NCI-H2171 (cell line): ENCODE measurements around the gene PHAF1.

Source experiments
- DNase-seq: peaks from one replicate; lab custom pipeline; 2025; lab: John Stamatoyannopoulos, UW

Gene PHAF1

DNA sequence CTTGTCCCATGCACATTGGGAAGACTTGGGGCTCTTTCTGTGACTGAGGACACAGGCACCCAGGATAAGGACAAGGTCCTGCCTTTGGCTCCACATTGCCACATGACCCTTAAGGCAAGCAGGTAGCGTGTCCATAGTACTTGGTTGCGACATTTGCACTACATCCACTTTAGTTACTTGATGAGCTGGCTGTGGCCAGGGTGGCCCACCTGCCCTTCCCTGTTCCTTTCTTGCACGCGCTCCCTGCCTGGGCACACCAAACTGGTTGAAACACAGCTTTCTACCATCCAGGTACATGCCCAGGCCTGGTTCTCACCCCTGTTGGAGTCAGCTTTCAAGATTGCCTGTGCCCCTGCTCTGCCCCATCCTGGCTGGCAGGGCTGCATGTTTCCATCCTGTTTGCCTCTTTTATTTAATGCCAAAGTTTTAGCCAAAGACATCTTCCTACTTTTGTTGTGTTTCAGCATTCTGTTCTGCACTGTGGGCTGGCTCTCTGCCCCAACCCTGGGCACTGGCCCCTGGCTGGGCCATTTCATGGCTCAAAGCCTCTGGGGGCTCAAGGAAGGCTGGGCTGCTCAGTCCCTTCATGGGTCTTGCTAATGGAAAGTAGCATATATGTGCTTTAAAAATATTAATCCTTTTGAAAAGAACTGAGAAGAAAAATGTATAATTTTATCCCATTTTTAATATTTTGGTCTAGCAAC is 37.8 kb downstream of the PHAF1 start:
- DNase-seq = no peak

DNA sequence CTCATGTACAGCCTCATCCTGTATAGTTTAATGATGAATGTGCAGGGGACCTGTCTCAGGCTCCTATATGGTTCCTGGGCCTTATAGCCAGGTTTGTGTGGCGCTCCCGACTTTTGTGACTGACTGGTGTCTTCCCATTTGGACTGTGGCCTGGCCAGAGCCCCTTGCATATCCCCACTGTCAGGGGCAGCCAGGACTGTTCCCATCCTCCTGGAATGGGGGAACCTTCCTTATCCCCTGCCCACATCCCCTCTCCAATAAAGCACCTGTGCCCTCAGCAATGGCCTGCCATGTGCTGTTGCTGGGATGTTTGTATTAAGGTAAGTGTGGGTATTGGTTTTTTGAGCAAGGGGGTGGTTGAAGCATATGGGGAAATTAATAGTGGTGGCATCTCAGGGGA is 38.5 kb downstream of the PHAF1 start:
- no peak for DNase-seq

DNA sequence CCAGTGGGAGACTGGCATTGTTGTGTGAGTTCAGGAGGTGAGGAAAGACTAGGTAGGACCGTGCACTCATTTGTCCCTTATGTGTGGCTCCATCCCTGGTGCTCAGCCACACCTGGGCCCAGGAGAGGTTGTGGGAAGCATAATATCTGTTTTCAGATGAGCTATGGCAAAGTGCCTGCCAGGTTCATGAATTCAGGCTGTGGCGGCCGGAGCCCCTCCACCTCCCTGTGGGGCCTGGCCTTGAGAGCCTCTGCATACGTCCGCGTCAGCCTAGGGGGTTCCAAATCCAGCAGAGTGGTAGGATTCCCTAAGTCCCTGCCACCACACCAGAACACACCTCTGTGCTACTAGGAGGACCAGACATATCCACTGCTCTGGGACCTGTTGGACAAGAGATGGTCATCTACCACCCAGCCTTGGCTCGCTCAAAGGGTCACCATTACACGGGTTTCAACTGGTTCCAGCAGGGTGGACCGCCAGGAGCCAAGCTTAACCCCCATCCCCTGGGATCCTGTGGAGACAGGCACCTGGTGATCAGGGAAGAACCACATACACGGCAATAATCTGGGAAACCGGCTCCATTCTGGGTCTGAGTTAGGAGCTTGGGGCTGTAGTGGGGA is 39.0 kb downstream of the PHAF1 start:
- DNase-seq = no peak

DNA sequence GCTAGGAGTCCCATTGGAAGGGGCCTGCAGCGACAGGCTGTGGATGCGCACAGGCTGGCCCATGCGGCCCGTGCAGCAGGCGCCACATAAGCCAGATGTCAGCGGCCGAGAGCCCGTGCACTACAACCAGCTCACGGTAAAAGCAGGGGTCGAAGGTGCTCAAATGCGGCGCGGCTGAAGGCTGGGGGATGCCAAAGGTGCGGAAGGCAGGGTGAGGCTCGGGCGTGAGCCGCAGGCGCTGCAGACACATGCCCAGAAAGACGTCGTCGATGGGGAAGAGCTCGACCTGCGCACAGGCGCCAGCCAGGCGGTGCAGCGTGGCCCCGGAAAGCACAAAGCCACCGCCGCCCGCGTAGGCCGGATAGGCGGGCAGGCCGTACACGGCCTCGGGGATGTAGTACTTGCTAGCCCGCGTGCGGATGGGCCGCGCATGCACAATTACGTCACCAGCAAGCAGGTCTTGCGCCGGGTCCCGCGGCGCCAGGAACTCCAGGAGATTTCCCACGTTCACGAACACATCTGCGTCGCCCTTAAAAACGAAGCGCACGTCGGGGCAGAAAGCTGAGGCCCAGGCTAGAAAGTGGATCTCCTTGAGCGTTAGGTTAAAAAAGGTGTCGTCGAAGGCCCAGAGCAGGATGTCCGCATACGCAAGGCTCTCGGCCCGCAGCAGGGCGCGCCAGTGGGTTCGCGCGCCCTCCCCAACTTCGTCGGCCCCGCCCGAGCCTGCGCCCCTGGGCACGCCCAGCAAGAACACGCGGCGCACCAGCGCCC is 39.7 kb downstream of the PHAF1 start:
- no peak for DNase-seq

DNA sequence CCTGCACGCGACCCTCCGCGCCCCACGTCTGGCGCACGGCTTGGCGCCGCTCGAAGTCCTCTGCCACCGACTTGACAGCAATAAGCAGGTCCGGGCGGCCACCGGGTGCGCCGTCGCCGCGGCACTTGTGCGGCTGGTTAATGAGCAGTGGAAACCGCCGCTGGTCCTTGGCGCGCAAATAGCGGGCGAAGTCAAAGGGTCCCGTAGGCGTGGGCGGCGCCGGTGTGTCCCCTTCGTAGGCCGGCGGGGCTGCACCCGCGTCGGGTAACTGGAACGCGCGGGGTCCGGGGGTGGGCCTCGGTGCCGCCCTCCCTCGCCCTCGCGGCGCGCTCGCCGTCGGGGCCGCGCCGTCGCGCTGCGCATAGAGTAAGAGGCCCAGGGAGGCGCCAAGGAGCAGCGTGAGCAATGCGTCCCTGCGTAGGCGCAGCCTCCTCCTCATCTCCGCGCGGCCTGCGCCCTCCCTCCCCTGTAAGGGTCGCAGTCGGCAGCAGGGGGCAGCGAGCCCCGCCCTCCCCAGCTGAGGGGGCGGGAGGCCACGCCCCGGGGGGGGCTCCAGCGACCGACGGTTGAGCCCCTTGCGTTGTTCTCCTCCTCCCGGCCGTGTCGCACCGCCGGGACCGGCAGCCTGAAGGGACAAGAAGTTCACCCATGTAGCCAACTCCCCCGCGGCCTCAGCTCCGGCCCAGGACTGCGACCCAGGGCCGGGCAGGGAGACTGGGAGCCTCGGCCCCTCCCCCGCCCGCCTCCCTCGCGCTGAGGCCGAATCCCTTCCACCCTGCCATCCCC is 40.5 kb downstream of the PHAF1 start:
- DNase-seq = peak; percentile 61

DNA sequence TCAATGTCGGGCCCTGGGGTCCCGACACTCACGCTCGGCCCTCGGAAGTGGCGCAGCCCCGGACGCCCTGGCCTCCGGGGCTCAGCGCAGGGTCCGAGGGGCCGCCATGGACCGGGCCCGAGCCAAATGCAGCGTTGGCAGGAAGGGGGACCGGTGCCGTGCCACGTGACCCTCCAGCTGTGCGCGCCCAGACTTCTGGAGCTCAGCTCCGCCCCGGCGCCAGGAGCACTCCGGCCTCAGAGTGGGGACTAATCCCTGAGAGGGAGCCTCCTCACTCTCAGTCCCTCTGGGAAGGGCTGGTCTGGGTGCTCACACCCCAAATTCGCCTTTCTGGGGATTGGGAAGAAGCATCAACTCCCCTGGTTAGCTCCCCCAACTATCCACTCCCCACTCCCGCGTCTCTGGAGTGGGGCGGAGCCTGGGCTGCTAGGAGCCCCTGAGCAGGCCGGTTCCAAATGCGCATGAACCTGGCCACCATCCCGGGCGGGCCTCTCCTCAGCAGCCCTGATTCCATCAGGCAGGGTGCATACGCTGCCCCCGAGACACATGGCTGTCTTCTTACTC is 41.2 kb downstream of the PHAF1 start, which contains the start of gene B3GNT9:
TSS of gene B3GNT9 (minus strand) at position 166 of the 564 bp plus-strand sequence. CDS start 513 bp downstream, outside the sequence.
- peak; percentile 85 for DNase-seq

DNA sequence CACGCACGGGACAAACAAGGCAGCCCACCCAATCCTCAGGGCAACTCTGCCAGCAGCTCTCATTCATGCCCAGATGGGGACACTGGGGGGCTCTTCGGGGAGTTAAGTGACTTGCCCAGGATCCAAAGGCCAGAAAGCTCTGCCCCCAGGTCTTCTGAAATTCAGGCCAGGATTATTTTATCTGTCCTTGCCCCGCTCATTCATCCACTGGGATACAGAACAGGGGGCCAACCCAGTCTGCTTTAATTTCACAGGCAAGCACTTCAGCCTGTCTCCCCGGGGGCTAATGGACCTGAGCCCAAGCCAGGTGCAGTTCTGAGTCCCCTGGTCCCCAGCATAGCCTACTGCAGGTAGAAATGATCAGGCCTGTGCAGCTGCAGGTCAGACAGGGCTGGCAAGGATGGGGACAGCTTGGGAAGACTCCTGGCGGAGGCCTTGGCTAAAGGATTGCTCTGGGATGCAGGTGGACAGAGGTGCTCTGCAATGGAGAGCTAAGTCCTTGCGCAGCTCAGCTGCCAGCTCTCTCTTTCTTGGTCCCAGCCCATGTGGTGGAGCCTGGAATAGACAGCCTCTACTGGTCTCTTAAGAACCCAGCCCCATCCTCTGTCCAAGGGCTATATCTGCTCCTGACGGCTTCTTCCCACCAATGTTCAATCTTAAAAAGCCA is 41.8 kb downstream of the PHAF1 start:
- DNase-seq = no peak

DNA sequence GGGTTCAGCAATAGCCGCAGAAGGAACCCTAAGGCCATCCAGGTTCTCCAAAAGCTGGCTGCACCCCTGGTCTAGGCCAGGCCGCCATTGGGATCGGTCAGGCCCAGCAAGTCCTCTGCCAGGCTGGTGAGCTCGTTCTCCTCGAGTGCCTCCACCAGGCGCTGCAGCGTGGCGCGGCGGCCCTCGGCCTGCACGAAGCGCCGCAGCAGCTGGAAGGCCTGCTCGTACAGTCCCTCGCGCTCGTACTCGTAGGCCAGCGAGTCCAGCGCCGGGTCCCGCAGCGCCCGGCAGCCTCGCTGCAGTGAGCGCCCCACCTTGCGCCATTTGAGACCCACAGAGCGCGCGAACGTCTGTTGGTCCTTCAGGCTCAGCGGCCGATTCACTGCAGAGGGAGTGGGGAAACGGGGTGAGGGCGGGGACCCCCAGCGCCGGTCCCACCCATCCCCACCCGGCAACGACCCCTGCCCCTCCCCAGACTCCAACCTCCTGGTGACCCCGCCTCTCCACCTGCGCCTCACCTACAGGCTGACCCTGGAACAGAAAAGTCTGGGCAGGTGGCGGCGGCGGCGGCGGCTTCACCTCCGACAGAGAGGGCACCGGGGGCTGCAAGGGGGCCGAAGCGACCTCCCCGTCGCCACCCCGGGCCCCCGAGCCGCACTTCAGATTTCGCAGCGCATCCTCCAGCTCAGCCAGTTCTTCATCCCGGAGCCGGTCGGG is 45.0 kb downstream of the PHAF1 start:
- no peak for DNase-seq

DNA sequence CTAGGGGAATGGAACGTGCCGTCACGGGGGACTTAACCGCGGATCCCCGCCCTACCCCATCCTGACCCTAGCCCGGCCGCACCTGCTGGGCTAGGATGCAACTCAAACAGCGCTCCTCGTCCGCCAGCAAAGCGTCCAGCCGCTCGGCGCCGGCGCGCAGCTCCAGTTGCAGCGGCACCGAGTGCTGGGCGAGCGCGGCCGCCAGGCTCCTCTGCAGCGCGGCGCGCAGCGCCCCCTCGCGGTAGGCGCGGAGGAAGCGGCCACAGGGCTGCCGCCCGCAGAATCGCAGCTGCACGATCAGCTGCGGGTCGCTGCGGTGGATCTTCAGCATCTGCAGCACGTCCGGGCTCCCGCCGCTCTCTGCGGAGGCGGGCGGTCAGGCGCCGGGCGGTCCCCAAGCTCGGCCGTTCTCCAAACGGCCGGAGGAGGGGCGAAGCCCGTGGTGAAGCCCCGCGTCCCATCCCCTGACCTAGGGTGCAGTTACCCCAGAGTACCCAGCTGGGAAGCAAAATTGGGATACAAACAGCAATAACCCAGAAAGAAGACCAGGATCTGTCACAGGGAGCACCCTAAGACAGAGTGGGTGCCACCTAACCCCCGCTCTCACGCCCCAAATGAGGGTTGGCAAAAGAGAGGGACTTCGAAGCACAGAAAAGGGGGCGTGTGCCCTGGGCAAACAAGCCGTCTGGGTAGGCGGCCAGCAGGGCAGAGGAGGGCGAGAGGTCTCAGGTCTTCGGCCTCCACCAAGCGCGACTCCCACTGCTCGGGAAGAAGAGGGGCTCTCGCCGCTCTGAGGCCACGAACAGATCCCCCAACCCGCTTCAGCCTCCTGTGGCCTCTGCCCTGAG is 45.8 kb downstream of the PHAF1 start:
- DNase-seq = peak; percentile 63

DNA sequence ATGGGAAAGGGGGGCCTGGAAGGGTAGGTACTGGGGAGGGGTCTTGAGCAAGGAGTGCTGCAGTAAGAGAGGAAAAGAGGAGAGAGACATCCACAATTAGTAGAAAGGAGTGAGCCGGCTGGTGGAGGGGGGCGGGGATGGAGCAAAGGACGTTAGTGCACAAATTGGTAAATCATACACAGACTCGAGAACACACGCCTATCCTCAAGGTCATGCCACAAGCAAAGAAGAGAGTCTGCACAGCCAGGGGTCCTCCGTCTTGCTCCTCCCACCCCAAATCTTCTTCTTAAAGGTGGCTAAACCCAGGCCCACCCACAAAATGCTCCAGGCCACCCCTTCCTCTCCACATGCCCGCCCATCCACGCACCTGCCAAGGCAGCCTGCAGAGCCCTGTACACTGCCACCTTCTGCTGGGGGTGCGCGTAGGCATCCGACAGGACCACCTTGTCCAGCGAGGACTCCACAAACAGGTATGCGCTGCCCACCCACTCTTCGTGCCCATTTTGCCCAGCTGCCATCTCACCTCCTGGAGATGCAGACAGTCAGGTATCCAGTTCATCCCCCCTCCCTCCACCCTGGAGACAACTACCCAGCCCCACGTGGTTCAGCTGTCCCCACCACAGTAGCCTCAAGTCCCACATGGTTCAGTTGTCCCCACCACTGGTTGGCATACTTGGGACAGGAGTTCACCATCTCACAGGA is 46.6 kb downstream of the PHAF1 start:
- DNase-seq = no peak

DNA sequence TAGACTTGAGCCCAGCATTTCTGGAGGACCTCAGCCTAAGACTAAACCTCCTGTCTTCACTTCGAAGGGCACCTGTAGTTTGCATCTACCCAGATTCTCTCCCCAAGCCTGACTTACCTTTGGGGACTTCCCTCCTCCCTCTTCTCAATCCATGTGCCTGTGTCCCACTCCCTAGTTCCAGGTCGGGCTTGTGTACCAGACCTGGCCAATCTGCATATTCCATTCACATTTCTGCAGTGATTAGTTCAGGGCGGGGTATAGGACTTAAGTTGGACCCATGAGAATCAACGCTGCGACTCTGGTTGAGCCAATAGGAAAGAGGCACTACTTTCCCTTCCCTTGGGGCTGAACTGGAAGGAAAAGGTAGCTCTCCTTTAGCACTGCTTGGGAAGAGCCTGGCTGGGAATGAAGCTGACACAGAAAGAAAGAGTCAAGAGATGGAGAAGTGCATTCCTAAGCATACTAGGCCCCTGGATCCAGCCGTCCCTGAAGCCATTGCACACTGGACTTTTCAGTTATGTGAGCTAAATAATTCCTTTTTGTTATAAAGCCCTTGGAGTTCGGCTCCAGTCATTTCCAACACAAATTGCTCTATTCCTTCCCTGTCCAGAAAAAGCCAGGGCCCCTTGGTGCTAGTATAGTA is 47.5 kb downstream of the PHAF1 start:
- DNase-seq = no peak

DNA sequence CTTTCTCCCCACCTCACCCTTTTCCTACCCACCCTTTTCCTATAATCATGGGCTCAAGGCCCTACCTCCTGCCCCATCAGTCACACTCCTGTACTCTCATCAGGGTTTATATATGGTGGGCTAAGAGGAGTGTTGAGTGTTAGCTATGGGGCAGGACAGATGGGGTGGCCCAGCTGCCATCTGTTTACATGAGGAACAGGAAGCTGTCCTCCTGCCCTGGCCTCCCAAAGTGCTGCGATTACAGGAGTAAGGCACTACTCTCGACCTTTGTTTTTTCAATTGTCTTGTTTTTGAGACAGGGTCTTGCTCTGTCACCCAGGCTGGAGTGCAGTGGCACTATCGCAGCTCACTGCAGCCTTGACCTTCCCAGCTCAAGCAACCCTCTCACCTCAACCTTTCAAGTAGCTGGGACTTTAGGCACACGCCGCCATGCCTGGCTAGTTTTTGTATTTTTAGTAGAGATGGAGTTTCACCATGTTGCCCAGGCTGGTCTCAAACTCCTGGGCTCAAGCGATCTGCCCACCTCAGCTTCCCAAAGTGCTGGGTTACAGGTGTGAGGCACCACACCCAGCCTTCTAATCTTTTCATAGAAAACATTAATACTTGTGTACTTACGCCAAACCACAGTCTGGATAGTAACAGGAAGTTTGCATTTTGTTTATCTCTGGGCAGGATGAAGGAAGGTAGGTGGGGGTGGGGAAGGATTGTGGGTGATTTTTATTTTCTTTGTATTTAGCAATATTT is 48.3 kb downstream of the PHAF1 start:
- no peak for DNase-seq

DNA sequence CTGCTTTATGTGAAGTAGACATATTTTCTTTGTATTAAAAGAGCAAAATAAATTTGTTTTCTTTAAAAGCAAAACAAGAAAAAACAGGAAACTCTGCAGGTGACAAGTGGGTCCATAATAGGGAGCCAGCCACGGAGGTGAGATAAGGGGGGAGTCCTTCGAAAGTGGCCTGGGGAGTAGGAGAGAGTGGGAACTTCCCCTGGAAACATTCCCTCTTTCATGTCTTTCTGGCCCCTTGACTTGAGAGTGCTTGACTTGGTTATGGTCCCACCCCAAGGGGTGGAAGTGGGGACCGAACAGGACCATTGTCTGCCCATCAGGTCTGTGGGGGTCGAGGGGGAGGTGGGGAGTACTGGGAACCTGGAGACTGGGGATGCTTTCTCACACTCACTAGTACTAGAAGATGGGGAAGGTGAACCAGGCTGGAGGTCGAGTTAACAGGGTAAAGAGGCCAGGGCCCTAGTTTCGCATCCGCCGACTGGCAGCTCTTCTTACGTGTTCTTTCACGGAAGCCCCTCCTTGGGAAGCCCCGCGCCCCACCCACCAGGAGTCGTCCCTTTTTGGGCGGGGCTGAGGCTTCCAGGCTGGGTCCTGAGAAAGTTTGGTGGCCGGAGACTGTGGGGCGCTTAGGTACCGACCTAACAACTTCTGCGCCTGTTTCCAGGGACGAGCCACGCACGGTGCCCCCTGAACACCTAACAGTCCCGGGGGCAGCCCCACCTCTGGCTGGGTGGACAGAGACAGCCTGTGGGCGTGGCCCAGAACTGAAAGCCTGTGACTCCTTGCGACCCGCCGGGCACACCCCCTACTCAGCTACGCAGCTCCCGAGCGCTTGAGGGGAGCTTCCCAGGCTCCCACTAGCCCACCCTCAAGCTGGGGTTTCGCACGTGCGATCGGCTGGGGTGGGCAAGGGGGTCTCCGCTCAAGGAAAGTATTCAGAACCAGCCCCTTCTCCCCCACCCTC is 49.2 kb downstream of the PHAF1 start:
- DNase-seq = no peak

DNA sequence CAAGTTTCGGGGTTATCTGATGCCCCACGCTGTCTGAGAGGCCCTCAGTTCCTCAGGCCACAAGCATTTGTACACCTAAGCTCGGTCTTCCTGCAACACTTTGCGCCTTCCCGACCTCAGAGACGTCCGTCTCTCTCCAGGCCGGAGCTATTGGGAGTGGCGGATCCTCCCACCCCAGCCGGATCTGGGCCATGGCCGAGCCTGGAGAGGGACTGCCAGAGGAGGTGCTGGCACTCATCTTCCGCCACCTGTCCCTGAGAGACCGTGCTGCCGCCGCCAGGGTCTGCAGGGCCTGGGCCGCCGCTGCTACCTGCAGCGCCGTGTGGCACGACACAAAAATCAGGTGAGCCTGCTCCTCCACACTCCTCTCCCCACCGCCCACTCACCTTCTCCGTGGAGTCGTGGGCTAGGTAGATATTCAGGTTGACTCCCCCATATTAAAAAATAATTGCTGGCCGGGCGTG is 51.9 kb downstream of the PHAF1 start:
- DNase-seq = no peak

DNA sequence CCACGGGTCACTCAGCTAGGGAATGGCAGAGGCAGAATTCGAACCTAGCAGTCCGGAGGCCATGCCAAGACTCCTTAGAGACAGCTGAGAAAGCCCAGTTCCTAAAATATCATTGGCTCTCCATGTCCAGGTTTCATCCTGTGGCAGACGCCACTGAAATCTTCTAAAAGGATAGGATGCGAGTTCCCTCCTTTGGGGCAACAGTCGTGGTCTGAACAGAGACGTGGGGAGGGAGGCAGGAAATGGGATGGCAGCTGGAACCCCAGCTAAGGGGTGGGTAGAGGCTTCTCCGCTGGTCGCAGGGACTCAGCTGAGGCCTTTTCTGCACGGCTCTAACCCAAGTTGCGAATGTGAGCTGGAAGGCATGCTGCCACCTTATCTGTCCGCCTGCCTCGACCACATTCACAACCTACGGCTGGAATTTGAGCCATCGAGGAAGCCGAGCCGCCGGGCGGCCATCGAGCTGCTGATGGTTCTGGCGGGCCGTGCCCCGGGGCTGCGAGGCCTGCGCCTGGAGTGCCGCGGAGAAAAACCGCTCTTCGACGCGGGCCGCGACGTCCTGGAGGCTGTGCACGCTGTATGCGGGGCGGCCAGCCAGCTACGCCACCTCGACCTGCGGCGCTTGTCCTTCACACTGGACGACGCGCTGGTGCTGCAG is 52.9 kb downstream of the PHAF1 start:
- DNase-seq = no peak
